ENCODE measurements around the gene TC2N.

TC2N gene

GRCh38 chr14:91870001-91870400 lies 2.7 kb upstream of the TC2N start:
- DNase-seq (ENCODE audit: low spot score) = no peak
- Histone ChIP-seq H3K27ac (no peak overlapping the region), H3K4me3 (no peak overlapping the region)
- TF ChIP-seq CTCF (IDR thresholded peaks at IDR 0.05) = no peak

- Histone ChIP-seq H3K27ac (no peak overlapping the region), H3K4me3 (no peak overlapping the region)
- TF ChIP-seq CTCF (IDR thresholded peaks at IDR 0.05) = no peak
- no peak for DNase-seq (ENCODE audit: low spot score)
Observed at GRCh38 chr14:91869556-91869955, 2.2 kb upstream of the TC2N start.

GRCh38 chr14:91866511-91867295 lies 633 bp downstream of the TC2N start:
- no peak overlapping the region for H3K4me3 ChIP-seq
- no peak for DNase-seq (ENCODE audit: low spot score)
- H3K27ac ChIP-seq = peak overlapping the region in 1 of 2 donors; percentile 9
- no peak for TF ChIP-seq CTCF (IDR thresholded peaks at IDR 0.05)

GRCh38 chr14:91866061-91866460 lies 1.3 kb downstream of the TC2N start:
- no peak overlapping the region for H3K4me3 ChIP-seq
- no peak for DNase-seq (ENCODE audit: low spot score)
- no peak overlapping the region for H3K27ac ChIP-seq
- TF ChIP-seq CTCF (IDR thresholded peaks at IDR 0.05) = no peak

- H3K27ac ChIP-seq = no peak overlapping the region
- H3K4me3 ChIP-seq = no peak overlapping the region
- DNase-seq (ENCODE audit: low spot score) = no peak
- no peak for TF ChIP-seq CTCF (IDR thresholded peaks at IDR 0.05)
Observed at GRCh38 chr14:91862417-91862816, 4.9 kb downstream of the TC2N start.

- no peak for TF ChIP-seq CTCF (IDR thresholded peaks at IDR 0.05)
- DNase-seq (ENCODE audit: low spot score) = no peak
- Histone ChIP-seq H3K4me3 (no peak overlapping the region), H3K27ac (no peak overlapping the region)
Observed at GRCh38 chr14:91861091-91861490, 6.2 kb downstream of the TC2N start.

GRCh38 chr14:91860238-91860637 lies 7.1 kb downstream of the TC2N start:
- TF ChIP-seq CTCF (IDR thresholded peaks at IDR 0.05) = no peak
- no peak overlapping the region for H3K4me3 ChIP-seq
- no peak for DNase-seq (ENCODE audit: low spot score)
- no peak overlapping the region for H3K27ac ChIP-seq

Measured in coronary artery (tissue), 2 donors.